Transverse colon (tissue), 4 donors: ENCODE results near the gene ZKSCAN3.

Experiments
- POLR2A ChIP-seq: fragments of 450-650 bp; IDR thresholded peaks from one replicate; pipeline ENCODE4 v1.6.1; 2016; ENCODE audit warnings: antibody characterized with exemption, mild to moderate bottlenecking, moderate library complexity
- POLR2AphosphoS5 ChIP-seq, 3 donors: sonication (generic); formaldehyde crosslinking; IDR thresholded peaks; one replicate each; pipeline ENCODE4 v1.6.1; 2016; ENCODE audit warnings: antibody characterized with exemption in 3 of 3
- TF ChIP-seq, protein P1 (sequence below), 5 experiments: fragments of 200-600 bp in 3 of 5; fragments of 450-650 bp in 2 of 5; sonication (generic) in 3 of 5; IDR thresholded peaks; 1 replicate in 2 of 5; 2 replicates in 3 of 5; pipeline ENCODE4 v1.5.1; 2016 to 2017; ENCODE audit warnings: antibody characterized with exemption in 5 of 5, inconsistent platforms in 3 of 5, mild to moderate bottlenecking in 2 of 5, moderate library complexity in 1 of 5

DNA sequence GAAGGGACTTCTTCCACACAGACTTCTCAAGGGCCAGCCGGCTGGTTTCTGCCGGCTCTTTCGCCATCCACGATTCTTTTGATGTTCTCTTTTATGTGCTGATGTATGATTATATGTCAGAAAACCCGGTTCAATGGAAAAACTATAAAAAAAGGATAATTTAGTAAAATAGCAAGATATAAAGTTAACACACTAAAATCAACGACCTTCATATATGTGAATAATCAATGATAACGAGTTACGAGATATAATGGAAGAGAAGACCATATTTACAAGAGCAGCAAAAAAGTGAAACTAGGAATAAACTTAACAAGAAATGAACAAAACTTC is 50.3 kb downstream of the ZKSCAN3 start:
- TF ChIP-seq, protein P1, sequence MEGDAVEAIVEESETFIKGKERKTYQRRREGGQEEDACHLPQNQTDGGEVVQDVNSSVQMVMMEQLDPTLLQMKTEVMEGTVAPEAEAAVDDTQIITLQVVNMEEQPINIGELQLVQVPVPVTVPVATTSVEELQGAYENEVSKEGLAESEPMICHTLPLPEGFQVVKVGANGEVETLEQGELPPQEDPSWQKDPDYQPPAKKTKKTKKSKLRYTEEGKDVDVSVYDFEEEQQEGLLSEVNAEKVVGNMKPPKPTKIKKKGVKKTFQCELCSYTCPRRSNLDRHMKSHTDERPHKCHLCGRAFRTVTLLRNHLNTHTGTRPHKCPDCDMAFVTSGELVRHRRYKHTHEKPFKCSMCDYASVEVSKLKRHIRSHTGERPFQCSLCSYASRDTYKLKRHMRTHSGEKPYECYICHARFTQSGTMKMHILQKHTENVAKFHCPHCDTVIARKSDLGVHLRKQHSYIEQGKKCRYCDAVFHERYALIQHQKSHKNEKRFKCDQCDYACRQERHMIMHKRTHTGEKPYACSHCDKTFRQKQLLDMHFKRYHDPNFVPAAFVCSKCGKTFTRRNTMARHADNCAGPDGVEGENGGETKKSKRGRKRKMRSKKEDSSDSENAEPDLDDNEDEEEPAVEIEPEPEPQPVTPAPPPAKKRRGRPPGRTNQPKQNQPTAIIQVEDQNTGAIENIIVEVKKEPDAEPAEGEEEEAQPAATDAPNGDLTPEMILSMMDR (IDR thresholded peaks at IDR 0.05), result no peak
- no peak for TF ChIP-seq POLR2A
- TF ChIP-seq POLR2AphosphoS5 (IDR thresholded peaks at IDR 0.05), result no peak
